Activated CD4-positive, alpha-beta memory T cell treated with anti-CD3 and anti-CD28 coated beads for 36 hours (primary cell): ENCODE results near the gene F10. TPM values are rescaled to one million over a fixed set of nuclear protein-coding genes. Genes with fewer than 3 reads are reported as not detected.
A peak's percentile ranks its signal among the peaks of the same experiment; 100 is the strongest.

Source experiments
- CTCF ChIA-PET: fragments of 350-600 bp; sonication (Branson Sonifier 250); formaldehyde crosslinking; loops from one replicate; lab custom pipeline; 2021; ENCODE audit warnings: antibody characterized with exemption, inconsistent platforms; lab: Charles Lee
- POLR2A ChIA-PET: fragments of 350-600 bp; sonication (Branson Sonifier 250); formaldehyde crosslinking; loops from one replicate; lab custom pipeline; 2021; ENCODE audit warnings: antibody characterized with exemption; lab: Charles Lee
- DNase-seq: peaks from one replicate; pipeline ENCODE4 v3.0.0-alpha.2; 2020
- H3K27ac Mint-ChIP-seq: one replicate; pipeline ENCODE4 v1.8.0; 2021; ENCODE audit warnings: mixed read lengths
- H3K27me3 Mint-ChIP-seq: one replicate; pipeline ENCODE4 v1.8.0; 2021; ENCODE audit warnings: mixed read lengths
- H3K36me3 Mint-ChIP-seq: one replicate; pipeline ENCODE4 v1.8.0; 2021; ENCODE audit warnings: mixed read lengths
- H3K4me1 Mint-ChIP-seq: one replicate; pipeline ENCODE4 v1.8.0; 2021; ENCODE audit warnings: low read depth, mixed read lengths
- H3K4me3 Mint-ChIP-seq: one replicate; pipeline ENCODE4 v1.8.0; 2021; ENCODE audit warnings: mild to moderate bottlenecking, mixed read lengths
- H3K9me3 Mint-ChIP-seq: one replicate; pipeline ENCODE4 v1.8.0; 2021; ENCODE audit warnings: mixed read lengths
- intact Hi-C: fragments of 100-400 bp; cut with micrococcal nuclease; formaldehyde crosslinking; loops from one replicate; pipeline ENCODE4 v1.15.1; 2023
- total RNA-seq, 2 experiments: library from RNA; stranded (reverse); gene quantifications; one replicate each; pipeline ENCODE4 v1.2.3, GENCODE V29; 2021

F10 gene
- total RNA-seq, 2 experiments from 2014 or later = not detected

GRCh38 chr13:113150550-113151365 is 28.2 kb downstream of the F10 start:
- DNase-seq = peak; percentile 7
- no peak overlapping the region for H3K4me3 Mint-ChIP-seq
- intact Hi-C loops = loop anchor here (10.0 kb wide), 1 partner anchor 186 kb away; the partner anchor contains the start of gene MCF2L

GRCh38 chr13:113151745-113152690 is 29.4 kb downstream of the F10 start:
- Mint-ChIP-seq H3K36me3 (peaks cover 4% of the 10 kb centered on the region), H3K27ac (no peak overlapping the region), H3K4me3 (peak overlapping the region; percentile 55), H3K27me3 (peaks cover 2% of the 10 kb centered on the region), H3K9me3 (peaks cover 17% of the 10 kb centered on the region), H3K4me1 (peaks cover 16% of the 10 kb centered on the region)
- DNase-seq = peak; percentile 43
- CTCF ChIA-PET = no interaction called here
- POLR2A ChIA-PET = no interaction called here
- intact Hi-C loops = loop anchor here (2.0 to 10.0 kb wide), 3 partner anchors 57 to 187 kb away; partner anchors contain the start of genes CUL4A, LAMP1, MCF2L and PCID2

More at GRCh38 chr13:113150550-113151365, 28.2 kb downstream of the F10 start:
- Mint-ChIP-seq H3K27me3 (peaks cover 2% of the 10 kb centered on the region), H3K36me3 (peaks cover 4% of the 10 kb centered on the region), H3K27ac (no peak overlapping the region), H3K9me3 (peaks cover 13% of the 10 kb centered on the region), H3K4me1 (peaks cover 17% of the 10 kb centered on the region)
- POLR2A ChIA-PET = no interaction called here
- CTCF ChIA-PET = no interaction called here

- Mint-ChIP-seq H3K4me1 (peaks cover 16% of the 10 kb centered on the region), H3K4me3 (peak overlapping the region; percentile 55), H3K27ac (no peak overlapping the region), H3K36me3 (peaks cover 4% of the 10 kb centered on the region), H3K9me3 (peaks cover 17% of the 10 kb centered on the region), H3K27me3 (peaks cover 2% of the 10 kb centered on the region)
- ChIA-PET POLR2A (no interaction called here), CTCF (no interaction called here)
- DNase-seq = no peak
- intact Hi-C loops = loop anchor here (2.0 to 10.0 kb wide), 3 partner anchors 56 to 188 kb away; partner anchors contain the start of genes CUL4A, LAMP1, MCF2L and PCID2
These were observed 30.0 kb downstream of the F10 start for GRCh38 chr13:113152691-113152983.

GRCh38 chr13:113152984-113153809 is 30.6 kb downstream of the F10 start:
- H3K36me3 Mint-ChIP-seq = peaks cover 4% of the 10 kb centered on the region

GRCh38 chr13:113153810-113154748 is 31.5 kb downstream of the F10 start:
- ChIA-PET CTCF (no interaction called here), POLR2A (no interaction called here)
- H3K4me3 Mint-ChIP-seq = peak overlapping the region; percentile 69
- peaks cover 17% of the 10 kb centered on the region for H3K9me3 Mint-ChIP-seq
- DNase-seq = peak; percentile 70
- peaks cover 2% of the 10 kb centered on the region for H3K27me3 Mint-ChIP-seq
- peak overlapping the region; percentile 14 for H3K27ac Mint-ChIP-seq
- peaks cover 16% of the 10 kb centered on the region for H3K4me1 Mint-ChIP-seq
- H3K36me3 Mint-ChIP-seq = peaks cover 4% of the 10 kb centered on the region
- intact Hi-C loops = loop anchor here (2.0 to 10.0 kb wide), 3 partner anchors 55 to 189 kb away; partner anchors contain the start of genes CUL4A, LAMP1, MCF2L and PCID2

More at GRCh38 chr13:113152984-113153809, 30.6 kb downstream of the F10 start:
- peaks cover 17% of the 10 kb centered on the region for H3K9me3 Mint-ChIP-seq
- intact Hi-C loops = loop anchor here (2.0 to 10.0 kb wide), 3 partner anchors 56 to 188 kb away; partner anchors contain the start of genes CUL4A, LAMP1, MCF2L and PCID2
- peak overlapping the region; percentile 14 for H3K27ac Mint-ChIP-seq
- peak overlapping the region; percentile 69 for H3K4me3 Mint-ChIP-seq
- peak; percentile 27 for DNase-seq
- ChIA-PET CTCF (no interaction called here), POLR2A (no interaction called here)
- peaks cover 16% of the 10 kb centered on the region for H3K4me1 Mint-ChIP-seq
- H3K27me3 Mint-ChIP-seq = peaks cover 2% of the 10 kb centered on the region

GRCh38 chr13:113155201-113155600 is 32.6 kb downstream of the F10 start:
- H3K4me1 Mint-ChIP-seq = peaks cover 16% of the 10 kb centered on the region
- H3K4me3 Mint-ChIP-seq = no peak overlapping the region
- ChIA-PET CTCF (no interaction called here), POLR2A (no interaction called here)
- DNase-seq = peak; percentile 7
- no peak overlapping the region for H3K27ac Mint-ChIP-seq
- intact Hi-C loops = loop anchor here (10.0 kb wide), 1 partner anchor 190 kb away; the partner anchor contains the start of gene MCF2L
- peaks cover 17% of the 10 kb centered on the region for H3K9me3 Mint-ChIP-seq
- H3K36me3 Mint-ChIP-seq = peaks cover 4% of the 10 kb centered on the region
- H3K27me3 Mint-ChIP-seq = peaks cover 2% of the 10 kb centered on the region

GRCh38 chr13:113155982-113156655 is 33.5 kb downstream of the F10 start:
- H3K36me3 Mint-ChIP-seq = peaks cover 4% of the 10 kb centered on the region
- peaks cover 17% of the 10 kb centered on the region for H3K9me3 Mint-ChIP-seq
- H3K4me3 Mint-ChIP-seq = no peak overlapping the region
- ChIA-PET CTCF (no interaction called here), POLR2A (interaction anchor here (1.1 kb wide), 1 partner anchor 51 kb away, joined by 3 read pairs; no protein-coding TSS in a partner anchor)
- DNase-seq = peak; percentile 9
- intact Hi-C loops = loop anchor here (10.0 kb wide), 1 partner anchor 191 kb away; the partner anchor contains the start of gene MCF2L
- H3K27me3 Mint-ChIP-seq = peaks cover under 1% of the 10 kb centered on the region
- H3K27ac Mint-ChIP-seq = no peak overlapping the region
- peaks cover 19% of the 10 kb centered on the region for H3K4me1 Mint-ChIP-seq

- no peak overlapping the region for H3K4me3 Mint-ChIP-seq
- POLR2A ChIA-PET = interaction anchor here (1.1 kb wide), 1 partner anchor 50 kb away, joined by 3 read pairs; no protein-coding TSS in a partner anchor
These were observed 34.8 kb downstream of the F10 start for GRCh38 chr13:113157206-113157928.

GRCh38 chr13:113157929-113158747 is 35.5 kb downstream of the F10 start, which contains the start of gene PROZ:
Gene PROZ (plus strand): TSS chr13:113158648. CDS start chr13:113158661, 13 bp downstream.
- ChIA-PET CTCF (no interaction called here), POLR2A (no interaction called here)
- Mint-ChIP-seq H3K4me1 (peaks cover 11% of the 10 kb centered on the region), H3K9me3 (peaks cover 17% of the 10 kb centered on the region), H3K27me3 (no peaks in the 10 kb centered on the region), H3K27ac (no peak within 1 kb of the TSS), H3K4me3 (no peak within 1 kb of the TSS), H3K36me3 (peaks cover 4% of the 10 kb centered on the region)
- DNase-seq = peak; percentile 0
- intact Hi-C loops = loop anchor here (10.0 kb wide), 1 partner anchor 193 kb away; the partner anchor contains the start of gene MCF2L

More at GRCh38 chr13:113157206-113157928, 34.8 kb downstream of the F10 start:
- Mint-ChIP-seq H3K4me1 (peaks cover 17% of the 10 kb centered on the region), H3K9me3 (peaks cover 17% of the 10 kb centered on the region), H3K27me3 (no peaks in the 10 kb centered on the region), H3K36me3 (peaks cover 4% of the 10 kb centered on the region), H3K27ac (no peak overlapping the region)
- intact Hi-C loops = loop anchor here (10.0 kb wide), 1 partner anchor 193 kb away; the partner anchor contains the start of gene MCF2L
- CTCF ChIA-PET = no interaction called here
- DNase-seq = peak; percentile 3
